Hippocampal formation (tissue), 2 donors: ENCODE results near the gene RALGPS2.
"Not testable (repeated sequence)": the region's sequence is repeated elsewhere in the genome, so short reads cannot be mapped to it uniquely, and the experiment has no call there.

Experiments used
- DNase-seq, 2 donors: peaks; one replicate each; lab custom pipeline; 2025; lab: John Stamatoyannopoulos, UW

The RALGPS2 gene

DNA sequence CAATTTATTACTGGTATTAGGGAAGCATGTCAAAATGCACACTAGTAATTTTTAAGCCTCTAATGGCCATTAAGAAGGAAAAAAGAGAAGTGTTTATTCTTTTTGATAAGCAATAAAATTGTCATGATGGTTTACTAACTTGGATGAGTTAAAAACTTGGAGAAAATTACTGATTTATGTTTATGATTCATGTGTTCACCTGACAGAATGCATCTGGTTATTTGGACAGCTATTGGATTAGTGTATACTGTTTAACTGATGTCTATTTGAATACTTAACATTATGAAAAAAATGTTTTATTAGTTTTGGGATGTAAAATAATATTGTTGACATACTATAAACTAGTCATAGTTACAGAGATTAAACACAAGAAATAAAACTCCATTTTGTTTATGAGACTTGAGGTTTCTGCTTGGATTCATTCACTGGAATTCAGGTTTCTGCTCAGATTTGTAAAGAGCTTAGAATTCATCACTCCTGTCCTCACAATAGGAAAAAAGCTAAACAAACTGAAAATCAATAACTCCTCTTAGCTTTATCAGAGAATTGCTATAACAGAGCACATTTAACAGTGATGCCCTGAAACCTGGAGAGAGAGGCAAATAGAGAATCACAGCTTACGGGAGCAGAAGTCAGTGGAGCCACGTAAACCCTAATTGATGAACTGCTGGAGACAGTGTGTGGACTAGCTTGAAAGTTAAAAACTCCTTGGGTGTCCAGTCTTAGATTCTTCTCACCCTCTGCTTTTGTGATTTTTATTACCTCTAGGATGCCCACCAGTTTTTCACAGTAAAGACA lies 56.7 kb downstream of the RALGPS2 start:
- DNase-seq = no peak

DNA sequence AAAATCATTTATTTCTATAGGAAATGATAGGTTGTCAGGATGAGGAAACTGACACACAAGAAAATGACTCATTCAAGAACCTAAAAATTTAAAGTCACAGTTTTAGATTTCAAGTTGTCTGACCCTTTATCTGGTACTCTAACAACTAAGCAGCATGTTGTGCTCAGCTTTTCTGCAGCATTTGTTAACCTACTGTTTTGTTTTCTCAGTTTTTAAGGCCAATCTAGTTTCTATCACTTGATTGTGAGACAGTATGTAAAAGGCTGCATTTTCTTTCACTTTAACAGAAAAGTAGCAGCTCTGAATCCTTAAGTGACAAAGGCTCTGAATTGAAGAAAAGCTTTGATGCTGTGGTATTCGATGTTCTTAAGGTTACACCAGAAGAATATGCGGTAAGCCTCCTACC lies 59.1 kb downstream of the RALGPS2 start:
- DNase-seq = no peak

DNA sequence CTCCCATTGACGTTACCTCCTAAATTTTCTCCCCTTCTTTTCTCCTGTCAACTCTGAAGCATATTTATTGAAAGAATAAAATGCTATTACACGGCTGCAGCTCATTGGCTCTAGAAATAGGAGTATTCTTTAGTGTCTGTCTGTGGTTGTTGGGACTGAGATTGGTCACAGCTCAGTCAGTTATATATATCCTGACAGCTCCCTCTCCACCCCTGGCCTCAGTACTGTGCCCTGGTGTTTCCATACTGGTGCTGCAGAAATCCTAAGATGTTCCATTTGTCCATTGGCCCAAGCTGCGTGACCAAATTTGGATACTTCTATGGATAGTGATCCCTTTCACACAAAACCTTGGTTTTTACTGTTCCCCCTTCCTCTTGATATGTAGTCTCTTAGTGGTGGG lies 67.3 kb downstream of the RALGPS2 start:
- no peak for DNase-seq

DNA sequence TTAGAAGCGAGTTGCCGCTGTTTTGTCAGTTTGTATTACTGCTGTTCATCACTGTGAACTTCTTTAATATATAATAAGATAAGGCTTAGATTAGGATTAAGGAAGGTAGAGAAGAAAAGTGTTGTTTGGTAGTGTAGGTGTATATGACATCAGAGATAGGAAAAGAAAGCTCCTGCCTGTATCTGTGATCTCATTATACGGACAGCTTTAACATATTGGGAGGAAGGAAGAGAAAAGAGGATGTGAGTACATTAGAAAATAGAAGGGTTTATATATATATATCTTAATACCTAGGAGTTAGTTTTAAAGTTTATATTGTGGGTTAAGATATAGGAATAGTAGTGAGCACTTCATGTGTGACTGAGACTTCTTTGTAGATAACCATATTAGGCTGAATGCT lies 71.0 kb downstream of the RALGPS2 start:
- DNase-seq = no peak

DNA sequence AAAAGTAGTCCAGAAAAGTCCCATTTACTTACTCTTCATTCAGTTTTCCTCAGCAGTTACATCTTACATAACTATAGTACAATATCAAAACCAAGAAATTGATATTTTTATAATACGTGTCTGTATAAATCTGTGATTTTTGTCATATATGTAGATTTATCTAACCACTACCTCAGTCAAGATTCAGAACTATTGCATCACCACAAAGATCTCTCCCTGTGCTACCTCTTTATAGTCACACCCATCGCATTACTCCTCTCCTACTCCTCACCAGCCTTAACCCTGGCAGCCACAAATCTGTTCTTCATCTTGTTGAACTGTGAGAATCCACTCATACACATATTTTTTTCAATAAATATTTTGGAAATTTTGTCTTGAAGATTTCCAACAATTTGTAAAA lies 72.5 kb downstream of the RALGPS2 start:
- DNase-seq = no peak

DNA sequence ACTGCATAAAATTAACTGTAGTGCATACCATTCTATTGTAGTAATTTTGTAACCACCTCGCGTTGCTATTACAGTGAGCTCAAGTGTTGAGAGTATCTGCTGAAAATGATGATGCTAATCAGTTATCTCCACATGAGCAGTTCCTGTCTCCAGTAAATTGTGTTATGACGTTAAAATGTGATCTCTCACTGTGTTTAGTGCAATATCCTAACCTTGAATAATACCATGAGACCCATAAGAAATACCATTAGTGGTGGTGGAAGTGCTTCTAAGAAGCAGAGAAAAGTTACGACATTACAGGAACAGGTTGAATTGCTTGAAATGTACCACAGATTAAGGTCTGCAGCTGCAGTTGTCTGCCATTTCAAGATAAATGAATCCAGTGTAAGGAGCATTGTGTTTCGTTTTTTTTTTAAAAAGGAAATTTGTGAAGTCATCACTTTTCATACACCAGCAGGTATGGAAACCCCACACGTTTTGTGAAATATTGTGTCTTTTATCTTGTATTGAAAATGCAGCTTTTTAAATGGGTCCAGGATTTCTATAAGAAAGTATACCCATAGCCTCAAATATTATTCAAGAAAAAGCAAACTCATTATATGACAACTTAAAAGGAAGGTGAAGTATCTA lies 73.3 kb downstream of the RALGPS2 start:
- DNase-seq = no peak

DNA sequence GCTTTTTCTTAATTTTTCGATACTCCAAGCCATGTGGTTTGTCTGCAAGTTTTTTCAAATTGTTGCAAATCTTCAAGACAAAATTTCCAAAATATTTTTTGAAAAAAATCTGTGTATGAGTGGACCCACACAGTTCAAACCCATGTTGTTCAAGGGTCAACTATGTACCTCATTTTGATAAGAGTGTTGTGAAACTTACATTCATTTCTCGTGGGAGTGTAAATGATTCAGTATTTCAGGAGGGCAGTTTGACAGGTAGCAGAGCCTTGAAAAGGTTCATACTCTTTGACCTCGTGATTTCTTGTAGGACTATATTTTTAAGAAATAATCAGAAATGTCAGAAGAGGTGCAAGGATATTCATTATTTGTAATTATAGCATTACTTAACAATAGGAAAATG lies 77.8 kb downstream of the RALGPS2 start:
- DNase-seq = no peak

DNA sequence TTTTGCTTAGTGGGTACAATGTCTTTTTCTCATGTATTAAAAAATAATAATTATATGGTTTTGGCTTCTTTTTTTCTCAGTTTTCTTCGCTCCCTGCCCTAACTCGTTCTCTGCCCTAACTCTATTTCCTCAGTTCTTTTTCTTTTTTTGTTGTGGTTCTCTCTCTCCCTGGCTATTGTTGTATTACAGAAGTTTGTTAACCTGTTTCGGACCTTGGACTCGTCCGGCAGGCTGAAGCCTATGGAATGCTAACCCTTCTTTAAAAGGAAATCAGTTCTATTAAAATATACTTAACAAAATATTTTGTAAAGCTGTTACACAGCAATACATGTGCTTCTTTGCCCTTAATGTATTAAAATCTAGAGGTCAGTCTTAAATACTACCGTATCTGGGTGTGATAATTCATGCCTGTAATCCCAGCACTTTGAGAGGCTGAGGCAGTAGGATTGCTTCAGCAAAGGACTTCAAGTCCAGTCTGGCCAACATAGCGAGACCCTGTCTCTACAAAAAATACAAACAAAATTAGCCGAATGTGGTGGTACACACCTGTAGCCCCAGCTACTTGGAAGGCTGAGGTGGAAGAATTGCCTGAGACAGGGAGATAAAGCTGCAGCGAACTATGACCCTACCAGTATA lies 81.7 kb downstream of the RALGPS2 start:
- DNase-seq = no peak

DNA sequence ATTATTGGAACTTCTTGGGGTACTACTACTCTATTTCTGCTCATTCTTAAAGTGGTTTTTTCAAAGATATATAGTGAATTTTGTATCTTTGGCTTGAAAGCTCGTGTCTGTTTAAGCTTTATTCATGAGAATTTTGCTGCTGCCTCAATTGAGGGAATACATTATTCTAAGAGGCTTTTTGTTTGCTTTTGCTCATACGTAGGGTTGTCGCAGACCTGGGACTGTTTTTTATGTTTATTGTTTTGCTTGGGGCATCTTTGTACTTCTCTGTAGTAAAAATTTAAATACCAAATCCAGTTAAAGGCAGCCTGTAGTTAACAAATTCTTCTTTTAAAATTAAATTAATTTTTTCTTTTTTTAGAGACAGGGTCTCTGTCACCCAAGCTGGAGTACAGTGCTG lies 83.5 kb downstream of the RALGPS2 start:
- DNase-seq = no peak

DNA sequence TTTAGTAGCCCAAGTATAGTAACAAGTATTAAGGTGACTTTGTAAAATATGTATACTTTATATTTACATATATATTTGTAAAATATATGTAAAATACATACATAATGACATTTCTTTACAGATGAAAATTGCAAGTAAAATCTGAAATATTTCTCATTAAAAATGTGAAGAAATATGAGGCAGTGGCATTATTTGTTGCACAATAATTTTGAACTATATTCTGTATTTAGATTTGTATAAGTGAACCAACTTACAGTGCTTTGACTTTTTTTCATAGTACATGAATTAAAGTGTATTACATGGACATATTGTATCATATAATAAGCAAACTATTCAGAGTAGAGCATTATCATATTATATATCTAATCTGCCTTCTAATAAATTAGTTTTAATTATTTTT lies 85.5 kb downstream of the RALGPS2 start:
- no peak for DNase-seq

DNA sequence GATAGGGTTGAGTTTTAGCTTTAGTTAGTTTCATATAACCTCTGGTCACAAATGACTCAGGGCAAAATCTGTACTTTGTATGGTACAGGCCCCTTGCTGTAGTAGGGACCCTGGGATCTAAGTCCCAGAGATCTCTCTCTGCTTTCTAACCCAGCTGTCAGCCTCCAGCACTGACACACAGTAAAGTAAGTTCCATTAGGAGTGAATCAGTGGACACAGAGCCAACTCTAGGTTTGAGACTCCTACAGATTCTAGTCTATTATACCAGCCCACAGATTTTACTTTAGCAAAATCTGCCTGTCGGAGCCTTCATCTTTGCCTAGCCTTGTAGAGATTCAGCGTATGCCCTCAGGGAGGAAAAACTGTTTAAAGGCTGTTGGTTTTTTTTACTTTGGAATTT lies 93.4 kb downstream of the RALGPS2 start:
- no peak for DNase-seq

DNA sequence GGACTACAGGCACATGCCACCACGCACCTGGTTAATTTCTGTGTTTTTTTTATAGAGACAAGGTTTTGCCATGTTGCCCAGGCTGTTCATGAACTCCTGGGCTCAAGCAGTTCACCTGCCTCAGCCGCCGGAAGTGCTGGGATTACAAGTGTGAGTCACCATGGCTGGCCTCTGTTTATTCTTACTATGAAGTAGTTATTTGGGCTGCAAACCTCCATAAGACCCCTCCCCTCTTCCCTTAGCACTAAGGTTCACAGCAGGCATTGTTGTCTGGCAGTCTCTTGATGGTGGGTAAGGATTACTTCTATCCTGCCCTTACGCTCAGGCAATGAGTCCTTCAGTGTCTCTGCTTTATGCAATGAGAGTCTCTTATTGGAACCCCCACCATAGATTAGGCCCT lies 94.1 kb downstream of the RALGPS2 start:
- no peak for DNase-seq

DNA sequence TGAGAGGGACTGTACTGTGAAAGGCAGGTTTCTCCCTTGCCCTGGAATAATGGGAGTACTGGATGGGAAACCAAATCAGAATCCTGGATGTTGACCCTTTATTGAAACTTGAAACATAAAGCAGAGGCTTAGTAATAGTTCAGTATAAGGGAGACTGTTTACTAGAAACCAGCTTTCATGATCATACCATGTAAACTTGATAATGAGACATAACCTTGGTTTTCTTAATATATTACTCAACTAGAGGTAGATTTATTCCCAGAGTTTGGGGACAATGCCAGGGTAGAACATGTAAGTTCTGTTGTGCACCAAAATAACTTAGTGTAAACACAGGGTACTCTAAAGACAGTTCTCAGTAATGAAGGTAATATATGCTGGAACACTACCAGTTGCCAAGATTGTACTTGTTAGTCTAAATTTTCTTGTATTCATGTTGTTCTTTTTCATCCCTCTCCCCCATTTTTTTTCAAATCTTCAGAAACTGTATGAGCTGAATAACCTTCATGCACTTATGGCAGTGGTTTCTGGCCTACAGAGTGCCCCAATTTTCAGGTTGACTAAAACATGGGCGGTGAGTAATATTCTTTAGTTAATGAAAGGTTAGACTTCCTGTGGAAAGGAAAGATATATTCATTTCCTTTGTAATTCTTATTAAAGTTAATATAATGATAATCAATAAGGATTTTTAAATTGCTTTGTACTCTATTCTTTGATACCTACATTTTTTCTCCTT lies 96.3 kb downstream of the RALGPS2 start:
- DNase-seq = no peak

DNA sequence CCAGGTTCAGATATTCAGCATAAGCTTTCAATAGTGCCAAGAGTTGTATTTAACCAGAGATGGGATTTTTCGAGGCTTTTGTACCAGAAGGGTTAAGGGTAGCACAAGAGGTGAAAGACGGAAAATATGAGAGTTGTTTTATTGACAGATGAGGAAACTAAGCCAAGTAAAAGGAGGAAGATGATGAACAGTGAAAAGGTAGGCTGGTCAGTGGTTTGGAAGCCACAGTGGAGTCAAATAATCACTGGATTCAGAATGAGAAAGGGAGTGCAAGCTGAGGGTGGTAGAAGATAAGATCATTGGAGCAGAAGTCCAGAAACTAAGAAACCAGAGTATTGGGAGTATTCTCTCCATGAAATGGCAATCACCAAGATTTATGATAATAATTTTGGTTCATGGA lies 100.1 kb downstream of the RALGPS2 start:
- no peak for DNase-seq

DNA sequence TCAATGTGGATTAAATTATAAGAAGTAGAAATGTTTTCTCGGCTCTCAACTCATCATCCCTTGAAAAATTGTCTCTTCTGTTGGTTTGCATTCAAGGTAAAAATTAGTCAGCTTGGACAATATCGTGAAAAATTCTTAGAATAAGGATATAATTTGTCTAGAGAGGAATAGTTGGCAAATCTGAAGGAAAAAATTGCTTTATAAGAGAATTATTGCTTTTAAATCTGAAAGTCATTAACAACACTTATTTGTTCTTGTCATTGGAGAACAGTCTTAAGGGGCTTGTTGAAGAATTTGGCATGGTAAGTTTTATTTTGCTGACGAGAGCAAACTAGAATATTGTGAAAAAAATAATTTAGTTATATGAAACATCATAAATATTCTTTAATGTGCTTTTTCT lies 119.4 kb downstream of the RALGPS2 start:
- no peak for DNase-seq

DNA sequence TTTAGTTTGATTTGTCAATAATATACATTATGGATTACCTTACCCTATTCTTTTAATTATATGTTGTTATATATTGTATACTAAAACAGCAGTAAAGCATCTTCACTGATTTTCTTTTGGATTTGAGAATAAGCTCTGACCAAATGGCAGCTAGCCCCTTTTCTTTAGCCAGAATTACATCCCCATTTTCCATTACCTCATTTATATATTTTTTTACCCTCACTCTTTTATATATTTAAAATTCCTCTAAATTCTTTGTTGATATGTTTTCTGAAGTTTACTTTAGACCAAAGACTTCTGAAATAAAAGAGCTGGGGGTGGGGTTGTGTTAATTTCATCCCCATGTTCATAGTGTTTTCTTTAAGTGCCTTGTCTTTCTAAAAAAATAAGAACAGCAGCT lies 121.3 kb downstream of the RALGPS2 start:
- DNase-seq = no peak

DNA sequence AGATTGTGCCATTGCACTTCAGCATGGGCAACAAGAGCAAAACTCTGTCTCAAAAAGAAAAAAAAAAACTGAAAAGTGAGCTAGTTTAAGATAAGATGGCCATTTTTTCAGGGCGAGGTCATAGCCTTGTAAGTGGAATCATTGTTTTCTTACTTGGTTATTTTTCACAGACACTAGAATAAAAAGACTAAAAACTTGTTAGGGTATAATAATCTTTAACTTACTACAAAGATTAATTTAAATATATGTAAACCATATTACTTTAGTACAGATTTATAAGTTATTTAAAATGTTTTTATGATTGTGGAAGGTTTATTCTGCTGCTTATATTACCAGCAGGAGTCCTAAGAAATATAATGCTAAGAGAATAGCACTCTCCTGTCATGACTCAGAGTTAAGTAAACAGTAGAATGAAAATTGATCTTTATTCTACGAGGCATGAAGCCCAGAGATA lies 122.4 kb downstream of the RALGPS2 start:
- no peak for DNase-seq

DNA sequence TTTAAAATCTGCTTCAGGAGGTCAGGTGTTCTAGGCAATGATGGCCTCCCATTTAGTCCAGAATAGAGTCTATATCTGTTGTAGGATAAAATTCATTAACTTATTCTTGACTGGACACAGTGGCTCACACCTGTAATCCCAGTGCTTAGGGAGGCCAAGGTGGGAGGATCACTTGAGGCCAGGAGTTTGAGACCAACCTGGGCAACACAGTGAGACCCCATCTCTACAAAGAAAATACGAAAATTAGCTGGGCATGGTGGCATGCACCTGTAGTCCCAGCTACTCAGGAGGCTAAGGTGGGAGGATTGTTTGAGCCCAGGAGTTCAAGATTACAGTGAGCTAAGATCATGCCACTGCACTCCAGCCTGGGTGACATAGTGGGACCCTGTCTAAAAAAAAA lies 122.9 kb downstream of the RALGPS2 start:
- not testable (repeated sequence) for DNase-seq

DNA sequence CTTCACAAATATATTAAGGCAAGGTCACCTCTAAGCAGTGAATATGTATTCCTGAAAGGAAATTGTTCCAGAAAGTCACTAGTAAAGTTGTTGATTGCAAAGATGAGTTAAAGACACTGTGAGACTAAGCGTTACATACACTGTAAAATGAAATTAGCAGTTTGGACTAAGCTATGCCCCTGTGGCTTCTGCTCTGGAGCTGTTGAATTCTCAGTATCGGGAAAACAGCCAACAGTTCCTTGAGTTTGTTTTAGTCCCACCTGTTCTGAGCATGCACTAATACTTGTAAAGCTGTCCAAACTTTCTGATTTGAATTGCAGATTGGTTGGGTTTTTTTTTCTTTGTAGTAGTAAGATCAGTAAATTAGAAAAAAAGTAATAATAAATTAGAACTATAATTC lies 124.9 kb downstream of the RALGPS2 start:
- no peak for DNase-seq

DNA sequence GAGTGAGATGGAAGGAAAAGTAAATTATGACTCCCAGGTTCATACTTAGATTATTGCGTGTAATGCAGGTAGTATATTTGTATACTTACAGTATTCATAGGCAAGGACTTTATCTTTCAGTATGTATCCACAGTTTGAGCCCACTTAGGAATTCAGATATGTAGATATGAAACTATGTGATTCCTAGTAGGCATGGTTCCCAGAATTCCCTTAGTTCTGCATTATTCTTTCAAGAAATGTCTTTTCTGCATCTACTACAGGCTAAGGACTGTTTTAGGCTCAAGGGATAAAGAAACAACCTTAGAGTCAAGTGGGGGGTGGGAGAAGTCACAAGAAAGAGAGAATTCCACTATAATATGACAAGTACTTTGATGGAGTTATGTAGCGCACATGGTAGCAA lies 132.1 kb downstream of the RALGPS2 start:
- DNase-seq = no peak

DNA sequence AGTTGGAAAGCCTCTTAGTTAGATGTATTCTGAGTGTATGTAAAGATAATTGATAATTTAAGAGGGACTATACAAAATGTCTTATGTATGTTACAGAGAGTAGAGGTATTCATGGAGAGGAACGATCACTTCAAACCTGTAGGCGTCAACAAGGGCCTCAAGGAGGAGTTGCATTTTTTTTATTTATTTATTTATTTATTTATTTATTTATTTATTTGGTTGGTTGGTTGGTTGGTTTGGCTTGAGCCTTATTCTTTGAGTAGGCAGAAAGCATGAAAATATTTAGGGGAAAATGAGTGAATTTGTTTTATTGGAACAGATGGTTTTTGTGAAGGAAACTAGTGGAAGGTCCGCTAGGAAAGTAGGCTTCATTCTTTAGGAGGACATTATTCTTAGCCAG lies 137.4 kb downstream of the RALGPS2 start:
- no peak for DNase-seq

DNA sequence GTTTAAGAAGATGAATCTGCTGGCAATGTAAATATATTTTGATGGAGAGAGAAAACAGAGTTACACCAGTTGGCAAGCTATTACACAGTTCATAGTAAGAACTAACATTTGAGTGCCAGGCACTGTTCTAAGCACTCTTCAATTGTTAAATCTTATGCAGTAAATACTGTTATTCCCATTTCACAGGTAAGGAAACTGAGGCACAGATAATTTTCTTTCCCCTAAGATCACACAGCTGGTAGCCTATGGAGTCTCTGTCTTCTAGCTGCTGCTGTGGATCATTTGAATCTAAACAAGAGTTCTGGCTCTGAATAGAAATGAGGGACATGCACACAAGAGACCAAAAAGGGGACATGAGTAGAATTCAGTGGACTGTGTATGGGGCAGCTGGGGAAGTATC lies 137.8 kb downstream of the RALGPS2 start:
- no peak for DNase-seq

DNA sequence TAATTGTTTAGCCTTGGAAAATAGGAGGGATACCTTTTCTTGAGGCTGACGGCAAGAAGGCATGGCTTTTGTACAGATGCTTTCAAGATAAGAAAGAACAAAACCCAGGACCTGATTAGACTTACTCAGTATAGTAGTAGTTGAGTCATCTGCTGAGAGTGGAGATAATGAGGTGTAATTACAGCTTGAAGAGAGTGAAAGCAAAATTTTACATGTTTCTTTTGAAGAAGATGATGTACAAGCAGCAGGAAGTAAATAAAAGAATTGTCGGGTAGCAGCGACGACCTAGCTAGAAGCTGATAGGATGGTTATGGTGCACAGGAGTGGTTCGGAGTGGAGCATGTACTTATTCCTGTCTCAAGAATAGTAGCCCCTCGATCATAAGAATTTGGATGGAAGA lies 139.3 kb downstream of the RALGPS2 start:
- DNase-seq = no peak
